Transverse colon (tissue), 4 donors: ENCODE results near the gene CASP9. TPM values are rescaled to one million over a fixed set of nuclear protein-coding genes. Genes with fewer than 3 reads are reported as not detected.

ENCODE experiments used
- DNase-seq: peaks from one replicate; pipeline ENCODE4 v3.0.0-alpha.2; 2019
- H3K27ac ChIP-seq, 4 donors: fragments of 200-600 bp; sonication (generic); 2 replicates each; pipeline ENCODE4 v1.5.1; 2016 to 2018; ENCODE audit warnings: inconsistent platforms in 4 of 4
- H3K27me3 ChIP-seq: fragments of 200-600 bp; sonication (generic); 2 replicates; pipeline ENCODE4 v1.5.1; 2017; ENCODE audit warnings: inconsistent platforms
- H3K36me3 ChIP-seq, 4 donors: fragments of 200-600 bp; sonication (generic); 2 replicates each; pipeline ENCODE4 v1.5.1; 2017 to 2019; ENCODE audit warnings: inconsistent platforms in 4 of 4
- H3K4me1 ChIP-seq, 4 donors: fragments of 200-600 bp; sonication (generic); 2 replicates each; pipeline ENCODE4 v1.5.1; 2017 to 2020; ENCODE audit warnings: inconsistent platforms in 4 of 4
- H3K4me3 ChIP-seq, 4 donors: fragments of 200-600 bp; sonication (generic); 1 replicate in 1 of 4; 2 replicates in 3 of 4; pipeline versions ENCODE4 v1.5.1 to v1.6.1; 2017 to 2019; ENCODE audit warnings: inconsistent platforms in 4 of 4
- H3K9me3 ChIP-seq, 2 donors: fragments of 200-600 bp; sonication (generic); 2 replicates each; pipeline ENCODE4 v1.5.1; 2017 to 2019; ENCODE audit warnings: inconsistent platforms in 2 of 2
- CTCF ChIP-seq, 5 experiments: fragments of 200-600 bp in 3 of 5; fragments of 450-650 bp in 2 of 5; sonication (generic) in 3 of 5; IDR thresholded peaks; 1 replicate in 2 of 5; 2 replicates in 3 of 5; pipeline ENCODE4 v1.5.1; 2016 to 2017; ENCODE audit warnings: antibody characterized with exemption in 5 of 5, inconsistent platforms in 3 of 5, mild to moderate bottlenecking in 2 of 5, moderate library complexity in 1 of 5
- EP300 ChIP-seq: sonication (generic); formaldehyde crosslinking; IDR thresholded peaks from one replicate; pipeline ENCODE4 v1.6.1; 2017; ENCODE audit warnings: antibody characterized with exemption, low read depth
- POLR2A ChIP-seq: fragments of 450-650 bp; IDR thresholded peaks from one replicate; pipeline ENCODE4 v1.6.1; 2016; ENCODE audit warnings: antibody characterized with exemption, mild to moderate bottlenecking, moderate library complexity
- POLR2AphosphoS5 ChIP-seq, 3 donors: sonication (generic); formaldehyde crosslinking; IDR thresholded peaks; one replicate each; pipeline ENCODE4 v1.6.1; 2016; ENCODE audit warnings: antibody characterized with exemption in 3 of 3
- WGBS, 2 donors: methylation state at CpG; one replicate each; pipeline ENCODE4 v1.1.5; 2018; ENCODE audit warnings: low coverage in 1 of 2; 5-methylcytosine and 5-hydroxymethylcytosine counted together
- in situ Hi-C, 4 donors: fragments of 200-750 bp; cut with MboI; loops; one replicate each; pipeline versions ENCODE4 v1.15.0 to v1.15.1; 2017; ENCODE audit warnings: low sequenced_read_pairs in 3 of 4, low pct_ligation_motif_present in 1 of 4, low pct_unique_long_range_greater_than_20kb in 1 of 4
- intact Hi-C: fragments of 100-400 bp; cut with DNase I; formaldehyde crosslinking; loops from one replicate; pipeline ENCODE4 v1.15.1; 2023; ENCODE audit warnings: low total_unique reads
- small RNA-seq, 4 donors: library from RNA; depleted of rRNA; stranded (forward); fragments of <200 nt; gene quantifications; one replicate each; pipeline ENCODE3, GENCODE V24; 2016
- total RNA-seq, 4 donors: library from RNA; depleted of rRNA; stranded (reverse); fragments of >200 nt; gene quantifications; one replicate each; pipeline ENCODE4 v1.1.0, GENCODE V29; 2016

Gene CASP9
- total RNA-seq, 4 donors from 2014 or later: 19.1 to 151 (median 25.2) TPM

- in situ Hi-C loops: loop anchor here in 3 of 4 donors (25.0 kb wide), 1 partner anchor 306 kb away; no protein-coding TSS in a partner anchor
- WGBS, 2 donors: 71% methylated on average over 5 of the region's 5 CpGs; no CpG with 5 or more reads in 1 of the 2 donors
- no peaks in the 10 kb centered on the region for H3K4me1 ChIP-seq
Measured at GRCh38 chr1:15443281-15443680, 80.7 kb downstream of the CASP9 start.

GRCh38 chr1:15442759-15443158, 81.3 kb downstream of the CASP9 start:
- TF ChIP-seq POLR2A (no peak), EP300 (no peak), CTCF (IDR thresholded peaks at IDR 0.05) (no peak), POLR2AphosphoS5 (IDR thresholded peaks at IDR 0.05) (no peak)
- Histone ChIP-seq H3K36me3 (no peaks in the 10 kb centered on the region), H3K27ac (no peak overlapping the region), H3K4me3 (no peak overlapping the region), H3K27me3 (peaks cover 4% of the 10 kb centered on the region), H3K9me3 (no peaks in the 10 kb centered on the region), H3K4me1 (no peaks in the 10 kb centered on the region)
- in situ Hi-C loops: loop anchor here in 3 of 4 donors (25.0 kb wide), 1 partner anchor 305 kb away; no protein-coding TSS in a partner anchor
- WGBS, 2 donors: 86 to 90% methylated on average over 2 to 5 of the region's 5 CpGs
- DNase-seq: no peak
- intact Hi-C loops: no loop called here

More at GRCh38 chr1:15443281-15443680, 80.7 kb downstream of the CASP9 start:
- intact Hi-C loops: no loop called here
- Histone ChIP-seq H3K27me3 (peaks cover 4% of the 10 kb centered on the region), H3K4me3 (no peak overlapping the region), H3K9me3 (no peaks in the 10 kb centered on the region), H3K36me3 (no peaks in the 10 kb centered on the region), H3K27ac (no peak overlapping the region)
- TF ChIP-seq CTCF (IDR thresholded peaks at IDR 0.05): no peak
- no peak for TF ChIP-seq EP300
- TF ChIP-seq POLR2AphosphoS5 (IDR thresholded peaks at IDR 0.05): no peak
- TF ChIP-seq POLR2A: no peak
- no peak for DNase-seq

- H3K27ac ChIP-seq: no peak overlapping the region
- in situ Hi-C loops (loop anchor here in 3 of 4 donors (25.0 kb wide), 1 partner anchor 305 kb away; no protein-coding TSS in a partner anchor), intact Hi-C loops (no loop called here)
- TF ChIP-seq EP300: no peak
- no peak for TF ChIP-seq POLR2AphosphoS5 (IDR thresholded peaks at IDR 0.05)
- no peak for TF ChIP-seq POLR2A
- no peak for TF ChIP-seq CTCF (IDR thresholded peaks at IDR 0.05)
- H3K4me1 ChIP-seq: no peaks in the 10 kb centered on the region
- WGBS, 2 donors: 95% methylated on average over 8 of the region's 8 CpGs; no CpG with 5 or more reads in 1 of the 2 donors
- H3K4me3 ChIP-seq: no peak overlapping the region
- no peak for DNase-seq
- H3K36me3 ChIP-seq: no peaks in the 10 kb centered on the region
- H3K9me3 ChIP-seq: no peaks in the 10 kb centered on the region
- peaks cover 4% of the 10 kb centered on the region for H3K27me3 ChIP-seq
Measured at GRCh38 chr1:15442119-15442518, 81.9 kb downstream of the CASP9 start.

Small RNA genes within 50 kb of the gene (small RNA-seq; reads per million reads assigned to genes)
- 0 to 0.28 (median 0.19) reads per million in 4 donors for gene SCARNA21B

Other genes starting within 250 kb of the CASP9 start
- gene EFHD2, start 114.3 kb downstream of the CASP9 start, total RNA-seq: 100 to 1,000 TPM in 3 of 4 donors, 10 to 100 TPM in 1; 88.0 to 188 (median 174) TPM
- gene CTRC, start 85.8 kb downstream of the CASP9 start, total RNA-seq: under 1 TPM in 1 of 4 donors, not detected in 3; 0.64 TPM
- not detected for gene CELA2A, start 67.5 kb downstream of the CASP9 start, total RNA-seq
- not detected for gene CELA2B, start 48.1 kb downstream of the CASP9 start, total RNA-seq
- gene DNAJC16, start 2.6 kb upstream of the CASP9 start, total RNA-seq: 10 to 100 TPM in 3 of 4 donors, 1 to 10 TPM in 1; 7.8 to 30.3 (median 19.7) TPM
- 10 to 100 TPM in 2 of 4 donors, 1 to 10 TPM in 2; 6.7 to 24.1 (median 13.7) TPM for gene AGMAT, start 60.8 kb upstream of the CASP9 start, total RNA-seq
- 10 to 100 TPM; 28.1 to 95.4 (median 42.9) TPM for gene DDI2, start 93.2 kb upstream of the CASP9 start, total RNA-seq
- gene PLEKHM2, start 160.1 kb upstream of the CASP9 start, total RNA-seq: 10 to 100 TPM; 27.7 to 40.3 (median 33.0) TPM
- gene SLC25A34, start 212.0 kb upstream of the CASP9 start, total RNA-seq: 10 to 100 TPM; 12.9 to 73.3 (median 36.2) TPM
- 10 to 100 TPM in 3 of 4 donors, 1 to 10 TPM in 1; 1.8 to 30.3 (median 19.2) TPM for gene TMEM82, start 218.3 kb upstream of the CASP9 start, total RNA-seq
- 100 to 1,000 TPM; 140 to 411 (median 311) TPM for gene FBLIM1, start 234.6 kb upstream of the CASP9 start, total RNA-seq